T-helper 17 cell (primary cell): ENCODE results near the gene RBFOX2. TPM values are rescaled to one million over a fixed set of nuclear protein-coding genes. Genes with fewer than 3 reads are reported as not detected.

Experiments
- ATAC-seq: fragments of 150-1000 bp; cut with Tn5 transposase; 2 replicates; pipeline ENCODE4 v1.10.0; 2021; ENCODE audit warnings: mild to moderate bottlenecking, moderate library complexity
- DNase-seq, 3 donors: peaks; one replicate each; pipeline versions ENCODE4 v3.0.0 to v3.0.0-alpha.2; 2020 to 2021
- H3K9me3 ChIP-seq: one replicate; pipeline ENCODE4 v1.7.0; 2013; ENCODE audit warnings: low read length, mild to moderate bottlenecking; ENCODE audit not compliant: control insufficient read depth, poor library complexity, severe bottlenecking
- H3K27ac Mint-ChIP-seq: one replicate; pipeline ENCODE4 v1.8.0; 2022; ENCODE audit warnings: mild to moderate bottlenecking, moderate library complexity, mixed read lengths
- H3K27me3 Mint-ChIP-seq: one replicate; pipeline ENCODE4 v1.8.0; 2022; ENCODE audit warnings: mixed read lengths
- H3K36me3 Mint-ChIP-seq: one replicate; pipeline ENCODE4 v1.8.0; 2022; ENCODE audit warnings: low read depth, mixed read lengths
- H3K4me1 Mint-ChIP-seq: one replicate; pipeline ENCODE4 v1.8.0; 2022; ENCODE audit warnings: mild to moderate bottlenecking, mixed read lengths
- H3K4me3 Mint-ChIP-seq: one replicate; pipeline ENCODE4 v1.8.0; 2022; ENCODE audit warnings: mild to moderate bottlenecking, moderate library complexity, mixed read lengths
- total RNA-seq, 4 donors: library from RNA in 2 of 4; stranded (reverse) in 2 of 4; gene quantifications; one replicate each; pipeline ENCODE4 v1.2.3 and lab custom pipeline; 2022 to 2026

Gene RBFOX2
- total RNA-seq, 2 donors from 2014 or later: 0.23 to 0.97 TPM

DNA sequence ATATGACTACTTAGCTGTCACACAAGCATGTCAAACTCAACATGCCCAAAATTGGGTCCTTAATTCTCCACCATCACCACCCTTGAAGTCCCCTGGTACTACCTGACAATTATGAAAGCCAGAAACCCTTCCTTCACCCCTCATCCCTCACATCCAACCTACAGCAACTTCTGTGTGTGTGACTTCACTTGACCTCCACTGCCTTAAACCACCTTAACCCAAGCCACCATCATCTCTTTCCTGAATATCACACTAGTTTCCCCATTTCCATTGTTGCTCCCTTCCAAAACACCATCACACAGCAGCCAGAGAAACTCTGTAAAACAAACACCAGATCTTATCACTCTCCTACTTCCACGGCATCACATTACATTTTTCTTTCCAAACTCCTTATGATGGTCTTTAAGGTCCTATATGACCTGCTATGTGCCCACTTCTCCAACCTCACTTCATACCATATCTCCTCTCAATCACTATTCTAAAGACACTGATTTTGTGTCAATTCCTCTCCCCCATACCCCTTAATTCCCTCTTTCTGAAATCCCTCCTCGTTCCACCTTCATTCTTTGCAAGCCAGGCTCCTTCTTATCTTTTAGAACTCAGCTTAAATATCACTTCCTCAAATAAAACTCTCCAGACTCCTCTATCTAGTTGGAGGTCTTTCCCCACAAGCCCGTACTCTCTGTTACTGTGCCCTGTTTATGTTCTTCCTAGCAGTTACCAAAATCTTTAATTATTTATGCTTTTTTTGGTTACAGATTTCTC is 124.9 kb downstream of the RBFOX2 start:
- H3K9me3 ChIP-seq: no peaks in the 10 kb centered on the region
- H3K4me1 Mint-ChIP-seq: peaks cover 20% of the 10 kb centered on the region
- H3K36me3 Mint-ChIP-seq: peaks cover 3% of the 10 kb centered on the region
- H3K27ac Mint-ChIP-seq: no peak overlapping the region
- peaks cover 7% of the 10 kb centered on the region for H3K27me3 Mint-ChIP-seq
- DNase-seq (no peak), ATAC-seq (no peak)
- H3K4me3 Mint-ChIP-seq: no peak overlapping the region

DNA sequence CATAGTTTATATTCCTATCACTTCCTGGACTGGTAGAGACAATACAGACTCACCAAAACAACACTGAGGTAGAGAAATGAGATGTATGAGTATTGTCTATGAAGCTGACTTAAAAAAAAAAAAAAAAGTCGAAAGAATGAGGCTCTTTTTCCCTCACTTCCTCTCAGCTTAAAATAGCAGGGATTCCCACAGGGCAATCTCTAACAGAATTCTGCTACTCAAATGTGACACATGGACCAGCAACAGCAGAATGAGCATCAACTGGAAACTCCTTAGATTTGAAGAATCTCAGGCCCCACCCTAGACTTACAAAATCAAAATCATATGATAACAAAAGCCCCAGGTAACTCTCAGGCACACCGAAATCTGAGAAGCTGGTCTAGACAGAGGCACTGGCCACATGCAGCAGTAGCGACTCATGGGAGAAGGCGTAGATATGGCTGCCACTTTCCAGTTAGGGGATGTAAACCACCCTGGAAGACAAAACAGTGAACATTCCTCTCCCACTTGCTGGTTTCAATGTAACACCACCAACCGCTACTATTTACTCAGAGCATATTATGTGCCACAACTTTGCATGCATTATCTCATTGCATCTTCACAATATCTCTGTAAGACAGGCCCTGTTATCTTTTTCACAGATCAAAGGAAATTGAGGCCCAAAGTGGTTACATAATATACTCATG is 128.0 kb downstream of the RBFOX2 start:
- H3K27me3 Mint-ChIP-seq: peaks cover 17% of the 10 kb centered on the region

DNA sequence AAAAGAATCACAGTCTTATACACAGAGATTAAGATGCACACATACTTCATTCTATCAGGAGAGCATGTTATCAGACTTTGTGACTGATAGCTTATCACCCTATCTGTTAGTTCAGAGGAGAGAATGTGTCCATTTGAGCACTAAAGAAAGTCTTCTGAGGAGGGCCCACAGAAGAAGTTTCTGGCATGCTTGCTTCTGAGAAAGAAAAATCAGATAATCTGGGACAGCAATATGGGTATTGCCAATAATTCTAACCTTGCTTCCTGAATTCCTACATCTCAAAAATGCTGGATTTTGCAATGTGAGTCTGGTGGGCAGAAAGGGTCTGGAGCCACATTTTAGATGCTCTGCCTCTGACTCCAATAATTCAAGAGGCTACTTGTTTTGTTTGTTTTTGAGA is 128.9 kb downstream of the RBFOX2 start:
- Mint-ChIP-seq H3K4me3 (no peak overlapping the region), H3K27ac (peak overlapping the region; percentile 79)

More for the DNA sequence above, 128.0 kb downstream of the RBFOX2 start:
- H3K36me3 Mint-ChIP-seq: peaks cover 6% of the 10 kb centered on the region
- H3K4me1 Mint-ChIP-seq: peaks cover 18% of the 10 kb centered on the region
- ATAC-seq (peak; percentile 86), DNase-seq (no peak)
- peak overlapping the region; percentile 79 for H3K27ac Mint-ChIP-seq
- H3K4me3 Mint-ChIP-seq: peak overlapping the region; percentile 41
- no peaks in the 10 kb centered on the region for H3K9me3 ChIP-seq

DNA sequence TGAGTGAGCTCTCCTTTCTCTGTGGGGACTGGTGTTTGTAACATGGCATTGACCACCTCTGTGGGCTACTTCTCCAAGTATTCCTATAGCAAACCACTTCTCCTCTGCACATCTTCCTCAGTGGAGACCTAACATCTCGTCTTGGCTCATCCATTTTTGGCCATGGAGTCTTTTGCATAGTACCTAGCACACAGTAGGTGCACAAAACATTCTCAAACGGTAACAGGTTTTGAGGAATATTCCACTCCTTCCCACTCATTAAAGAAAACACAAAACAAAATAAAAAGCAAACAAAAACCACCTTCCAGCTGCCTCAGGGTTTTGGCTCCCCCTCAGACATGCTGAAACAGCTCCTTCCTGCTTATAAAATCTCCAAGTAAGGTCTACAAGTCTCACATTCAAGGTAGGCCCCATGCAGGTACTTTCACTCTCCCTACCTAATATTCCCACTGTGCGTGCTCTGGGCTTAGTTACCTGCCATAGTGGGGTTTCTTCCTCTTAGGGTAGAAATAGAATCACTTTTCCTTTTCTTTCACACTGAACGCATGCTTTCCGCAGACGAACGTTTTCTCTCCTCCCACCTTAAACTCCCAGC is 132.4 kb downstream of the RBFOX2 start:
- no peak overlapping the region for H3K4me3 Mint-ChIP-seq

More for the DNA sequence above, 128.9 kb downstream of the RBFOX2 start:
- ATAC-seq (no peak), DNase-seq (no peak)
- no peaks in the 10 kb centered on the region for H3K9me3 ChIP-seq
- peaks cover 21% of the 10 kb centered on the region for H3K4me1 Mint-ChIP-seq
- peaks cover 6% of the 10 kb centered on the region for H3K36me3 Mint-ChIP-seq
- H3K27me3 Mint-ChIP-seq: peaks cover 24% of the 10 kb centered on the region

DNA sequence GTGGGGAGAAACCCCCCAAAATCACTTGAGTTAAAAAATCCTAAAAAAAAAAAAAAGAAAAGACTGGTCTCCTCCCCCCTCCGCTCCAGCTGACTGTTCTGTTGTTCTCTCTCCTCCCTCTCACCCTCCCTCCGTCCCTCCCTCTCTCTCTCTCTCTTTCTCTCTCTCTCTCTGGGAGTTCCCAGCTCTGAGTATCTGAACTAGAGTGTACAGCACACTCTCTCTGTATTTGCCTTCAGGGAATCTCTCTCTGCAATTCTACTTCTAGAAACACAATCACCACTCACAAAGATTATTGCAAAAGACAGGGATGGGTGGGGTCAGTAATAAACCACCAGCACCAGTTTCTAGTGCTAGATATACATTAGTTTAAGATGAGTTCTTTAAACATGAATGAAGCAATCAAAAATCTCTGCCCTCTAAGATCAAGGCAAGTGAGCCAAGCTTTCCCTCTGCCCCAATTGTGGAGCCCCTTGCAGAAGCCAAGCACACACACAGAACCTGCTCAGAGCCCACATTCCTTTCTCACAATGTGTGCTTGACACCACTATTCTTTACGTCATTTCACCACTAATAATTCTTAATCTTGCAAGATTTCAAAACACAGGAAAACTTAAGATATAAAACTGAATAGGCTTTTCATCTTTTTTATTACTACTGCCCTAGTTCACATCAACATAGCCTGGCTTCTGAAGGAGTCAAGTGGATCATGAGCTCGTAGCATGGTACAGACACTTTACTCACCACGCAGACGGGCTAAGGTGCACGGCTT is 133.5 kb downstream of the RBFOX2 start:
- H3K4me3 Mint-ChIP-seq: no peak overlapping the region
- ATAC-seq (no peak), DNase-seq (no peak)

More for the DNA sequence above, 132.4 kb downstream of the RBFOX2 start:
- ATAC-seq (no peak), DNase-seq (no peak)
- Mint-ChIP-seq H3K27ac (no peak overlapping the region), H3K27me3 (peaks cover 39% of the 10 kb centered on the region), H3K4me1 (peaks cover 12% of the 10 kb centered on the region), H3K36me3 (peaks cover 3% of the 10 kb centered on the region)
- H3K9me3 ChIP-seq: no peaks in the 10 kb centered on the region

DNA sequence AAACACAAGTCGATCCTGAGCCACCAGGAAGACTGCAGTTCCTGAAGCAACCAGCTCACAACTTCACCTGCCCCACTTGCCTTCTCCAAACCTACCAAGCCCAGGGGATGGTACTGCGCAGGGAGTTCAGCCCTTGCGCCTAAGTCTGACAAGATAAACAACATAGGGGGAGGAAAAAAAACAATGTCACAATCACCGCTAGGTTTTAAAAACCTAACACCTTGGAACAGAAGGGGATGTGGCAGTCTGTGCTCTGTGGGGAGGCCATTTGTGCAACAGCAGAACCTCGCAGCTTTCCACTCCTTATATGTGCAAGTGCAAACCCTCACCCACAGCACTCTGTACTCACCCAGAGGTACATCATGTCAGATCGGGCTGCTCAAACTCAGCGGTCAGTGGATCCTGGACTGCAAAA is 134.2 kb downstream of the RBFOX2 start:
- Mint-ChIP-seq H3K27me3 (peaks cover 44% of the 10 kb centered on the region), H3K36me3 (peaks cover 3% of the 10 kb centered on the region), H3K4me3 (no peak overlapping the region), H3K4me1 (peaks cover 3% of the 10 kb centered on the region), H3K27ac (no peak overlapping the region)
- ATAC-seq (no peak), DNase-seq (no peak)
- no peaks in the 10 kb centered on the region for H3K9me3 ChIP-seq

More for the DNA sequence above, 133.5 kb downstream of the RBFOX2 start:
- Mint-ChIP-seq H3K4me1 (peaks cover 3% of the 10 kb centered on the region), H3K27ac (no peak overlapping the region), H3K27me3 (peaks cover 44% of the 10 kb centered on the region), H3K36me3 (peaks cover 3% of the 10 kb centered on the region)
- H3K9me3 ChIP-seq: no peaks in the 10 kb centered on the region

DNA sequence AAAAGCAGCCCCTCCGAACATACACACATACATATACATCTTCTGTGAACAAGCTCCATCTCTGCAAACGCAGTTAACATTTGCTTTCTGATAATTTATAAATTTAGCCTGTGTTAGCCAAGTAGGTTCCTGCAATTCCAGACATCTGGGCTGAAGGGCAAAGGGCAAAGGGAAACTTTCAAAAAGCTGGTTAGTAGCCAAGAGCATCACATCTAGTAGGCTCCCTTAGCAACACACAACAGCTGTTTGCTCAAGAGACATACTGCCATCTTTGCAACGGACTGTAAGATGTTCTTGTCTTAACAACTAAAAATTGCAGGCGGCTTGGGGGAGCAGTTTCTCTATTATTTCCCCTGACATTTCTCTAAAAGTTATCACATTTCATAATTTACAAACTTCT is 134.9 kb downstream of the RBFOX2 start:
- H3K4me1 Mint-ChIP-seq: peaks cover 3% of the 10 kb centered on the region
- peaks cover 3% of the 10 kb centered on the region for H3K36me3 Mint-ChIP-seq
- ATAC-seq (no peak), DNase-seq (no peak)
- H3K27me3 Mint-ChIP-seq: peaks cover 44% of the 10 kb centered on the region
- H3K4me3 Mint-ChIP-seq: no peak overlapping the region
- H3K9me3 ChIP-seq: no peaks in the 10 kb centered on the region
- H3K27ac Mint-ChIP-seq: no peak overlapping the region

DNA sequence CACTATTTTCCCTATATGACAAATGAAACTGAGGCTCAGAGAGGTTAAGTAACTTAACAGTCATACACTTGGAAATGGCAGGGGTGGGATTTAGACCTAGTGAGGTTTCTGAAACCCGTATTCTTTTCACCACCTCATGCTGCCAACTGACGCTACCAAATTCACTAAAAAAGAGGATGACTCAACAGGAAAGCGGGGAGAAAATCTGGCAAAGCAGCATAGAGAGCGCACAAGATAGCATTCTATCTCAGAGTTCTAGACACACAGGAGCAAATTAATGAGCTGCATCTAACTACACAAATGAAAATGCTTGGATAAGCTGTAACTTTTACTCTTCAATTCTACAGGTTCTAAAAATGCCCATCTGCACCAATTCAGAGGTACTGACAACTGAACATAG is 136.4 kb downstream of the RBFOX2 start:
- Mint-ChIP-seq H3K27me3 (peaks cover 44% of the 10 kb centered on the region), H3K4me3 (no peak overlapping the region), H3K36me3 (peaks cover 3% of the 10 kb centered on the region), H3K27ac (no peak overlapping the region), H3K4me1 (peaks cover 6% of the 10 kb centered on the region)
- no peak for ATAC-seq
- no peak for DNase-seq
- H3K9me3 ChIP-seq: no peaks in the 10 kb centered on the region

DNA sequence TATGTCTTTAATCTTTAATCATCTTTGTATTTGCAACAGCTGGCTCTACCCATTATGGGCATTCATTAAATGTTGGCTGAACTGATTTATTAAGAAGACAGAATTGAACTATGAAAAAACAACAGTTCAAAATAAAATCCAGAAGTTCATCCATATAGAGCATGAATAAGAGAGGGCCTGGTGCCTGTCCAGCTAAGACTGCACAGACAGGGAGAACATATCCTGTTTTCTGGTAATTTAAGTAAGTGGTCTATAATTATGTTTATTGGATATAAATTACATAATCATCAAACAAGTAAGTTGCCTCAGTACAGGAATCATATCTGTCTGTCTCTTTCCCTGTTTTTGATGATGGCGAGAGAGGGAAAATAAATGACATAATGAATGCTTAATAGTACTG is 137.2 kb downstream of the RBFOX2 start:
- Mint-ChIP-seq H3K4me3 (no peak overlapping the region), H3K36me3 (peaks cover 3% of the 10 kb centered on the region), H3K27ac (no peak overlapping the region), H3K4me1 (peaks cover 6% of the 10 kb centered on the region), H3K27me3 (peaks cover 42% of the 10 kb centered on the region)
- DNase-seq (no peak), ATAC-seq (no peak)
- H3K9me3 ChIP-seq: no peaks in the 10 kb centered on the region

DNA sequence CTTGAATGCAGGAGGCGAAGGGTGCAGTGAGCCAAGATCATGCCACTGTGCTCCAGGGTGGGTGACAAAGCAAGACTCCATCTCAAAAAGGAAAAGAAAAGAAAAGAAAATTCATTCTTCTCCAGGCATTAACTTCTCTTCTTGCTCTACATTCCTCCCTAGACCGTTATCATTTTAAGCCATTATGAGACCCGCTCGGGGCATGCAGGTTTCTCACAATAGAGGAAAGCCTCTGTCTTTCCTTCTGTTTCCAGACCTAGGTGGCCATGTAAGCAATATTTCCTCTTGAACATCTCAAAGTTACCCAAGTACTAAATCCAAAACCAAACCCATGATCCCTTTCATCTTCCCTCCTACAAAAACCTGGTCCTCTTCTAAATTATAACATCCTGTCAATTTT is 139.6 kb downstream of the RBFOX2 start:
- Mint-ChIP-seq H3K27ac (no peak overlapping the region), H3K36me3 (no peaks in the 10 kb centered on the region), H3K27me3 (peaks cover 27% of the 10 kb centered on the region), H3K4me1 (peaks cover 3% of the 10 kb centered on the region), H3K4me3 (no peak overlapping the region)
- no peaks in the 10 kb centered on the region for H3K9me3 ChIP-seq
- no peak for ATAC-seq
- DNase-seq: no peak

DNA sequence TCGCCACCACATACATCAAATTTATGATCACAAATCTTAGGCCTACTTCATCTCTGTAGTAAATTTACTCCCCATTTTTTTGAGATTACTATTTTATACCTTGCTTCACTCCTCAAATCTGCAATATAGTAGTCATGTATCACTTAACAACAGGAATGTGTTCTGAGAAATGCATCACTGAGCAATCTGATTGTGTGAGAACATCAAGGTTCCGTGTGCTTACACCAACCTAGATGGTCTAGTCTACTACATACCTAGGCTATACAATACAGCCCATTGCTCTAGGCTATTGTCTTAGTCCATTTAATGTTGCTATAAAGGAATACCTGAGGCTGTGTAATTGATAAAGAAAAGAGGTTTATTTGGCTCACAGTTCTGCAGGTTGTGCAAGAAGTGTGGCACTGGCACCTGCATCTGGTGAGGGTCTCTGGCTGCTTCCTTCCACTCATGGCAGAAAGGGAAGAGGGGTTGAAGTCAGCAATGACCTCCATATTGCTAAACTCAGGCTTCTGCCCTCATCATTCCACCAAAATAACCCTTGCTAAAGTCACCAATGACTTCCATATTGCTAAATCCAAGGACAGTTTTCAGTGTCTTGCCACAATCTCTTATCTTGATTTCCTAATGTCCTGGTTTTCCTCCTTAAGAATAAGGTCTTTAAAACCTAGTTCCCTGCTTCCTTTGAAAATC is 140.3 kb downstream of the RBFOX2 start:
- Mint-ChIP-seq H3K36me3 (no peaks in the 10 kb centered on the region), H3K27ac (no peak overlapping the region), H3K4me3 (no peak overlapping the region), H3K4me1 (peaks cover 7% of the 10 kb centered on the region), H3K27me3 (peaks cover 25% of the 10 kb centered on the region)
- DNase-seq (no peak), ATAC-seq (no peak)
- H3K9me3 ChIP-seq: no peaks in the 10 kb centered on the region

DNA sequence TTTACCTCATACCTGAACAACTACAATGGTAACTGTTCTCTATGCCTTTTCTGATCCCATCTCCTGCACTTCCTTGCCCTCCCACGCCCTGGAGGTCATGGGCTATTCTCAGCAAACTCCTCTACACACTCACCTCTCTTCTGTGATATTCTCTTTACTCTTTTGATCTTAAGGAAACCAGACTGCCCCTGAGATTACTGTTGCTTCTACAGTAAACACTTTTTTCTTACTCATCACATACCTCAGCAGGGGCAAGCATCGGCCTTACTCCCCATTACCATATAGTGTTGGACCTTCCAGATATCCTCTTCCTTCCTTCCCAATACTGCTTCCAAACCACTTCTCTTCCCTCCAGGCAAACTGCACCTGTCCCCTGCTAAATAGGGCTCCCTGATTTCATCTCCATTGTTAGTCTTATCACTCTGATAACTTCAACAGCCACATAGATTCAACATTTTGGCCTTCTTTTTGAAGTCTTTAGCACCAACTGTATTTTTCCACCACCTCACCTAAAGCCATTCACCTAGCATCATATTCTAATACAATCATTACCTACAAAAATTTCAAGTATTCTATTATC is 141.2 kb downstream of the RBFOX2 start:
- H3K27ac Mint-ChIP-seq: no peak overlapping the region
- H3K4me3 Mint-ChIP-seq: no peak overlapping the region
- H3K27me3 Mint-ChIP-seq: peaks cover 16% of the 10 kb centered on the region
- ATAC-seq: no peak
- H3K9me3 ChIP-seq: no peaks in the 10 kb centered on the region
- peaks cover 14% of the 10 kb centered on the region for H3K4me1 Mint-ChIP-seq
- DNase-seq: no peak
- no peaks in the 10 kb centered on the region for H3K36me3 Mint-ChIP-seq
